Skeletal muscle satellite cell (primary cell): ENCODE results near the gene INF2.

Experiments
- H3K27me3 ChIP-seq: 2 replicates; pipeline ENCODE4 v1.7.0; 2013; ENCODE audit warnings: low read length; ENCODE audit not compliant: control insufficient read depth, insufficient read depth
- H3K36me3 ChIP-seq: 2 replicates; pipeline ENCODE4 v1.7.0; 2013; ENCODE audit warnings: mild to moderate bottlenecking, control low read depth, low read length; ENCODE audit not compliant: insufficient read depth
- H3K4me1 ChIP-seq: 2 replicates; pipeline ENCODE4 v1.7.0; 2013; ENCODE audit warnings: low read length; ENCODE audit not compliant: control insufficient read depth, insufficient read depth
- H3K4me2 ChIP-seq: 2 replicates; pipeline ENCODE4 v1.7.0; 2013; ENCODE audit warnings: mild to moderate bottlenecking, low read length
- H3K4me3 ChIP-seq: 2 replicates; pipeline ENCODE4 v1.7.0; 2013; ENCODE audit warnings: low read length
- H3K9ac ChIP-seq: 2 replicates; pipeline ENCODE4 v1.7.0; 2013; ENCODE audit warnings: mild to moderate bottlenecking, low read depth, low read length, moderate library complexity
- H3K9me3 ChIP-seq: replicated peaks from 2 replicates; pipeline ENCODE4 v1.7.0; 2013; ENCODE audit warnings: mild to moderate bottlenecking, control low read depth, low read length

Gene INF2

GRCh38 chr14:104680056-104680805, 9.2 kb upstream of the INF2 start:
- Histone ChIP-seq H3K4me1 (peaks cover 55% of the 10 kb centered on the region), H3K4me3 (peak overlapping the region; percentile 66), H3K27me3 (no peaks in the 10 kb centered on the region), H3K4me2 (peak overlapping the region; percentile 90), H3K9ac (peak overlapping the region; percentile 85), H3K9me3 (no peaks in the 10 kb centered on the region), H3K36me3 (no peaks in the 10 kb centered on the region)

- Histone ChIP-seq H3K9ac (peak overlapping the region; percentile 85), H3K9me3 (no peaks in the 10 kb centered on the region), H3K4me2 (peak overlapping the region; percentile 90), H3K27me3 (no peaks in the 10 kb centered on the region), H3K36me3 (no peaks in the 10 kb centered on the region), H3K4me3 (peak overlapping the region; percentile 66), H3K4me1 (peaks cover 55% of the 10 kb centered on the region)
Observed at GRCh38 chr14:104680806-104681688, 8.4 kb upstream of the INF2 start.

- Histone ChIP-seq H3K4me3 (peak overlapping the region; percentile 66), H3K27me3 (no peaks in the 10 kb centered on the region), H3K4me1 (peaks cover 55% of the 10 kb centered on the region), H3K9me3 (no peaks in the 10 kb centered on the region), H3K36me3 (no peaks in the 10 kb centered on the region), H3K9ac (peak overlapping the region; percentile 85), H3K4me2 (peak overlapping the region; percentile 90)
Observed at GRCh38 chr14:104681689-104682074, 7.7 kb upstream of the INF2 start.

- peak overlapping the region; percentile 70 for H3K9ac ChIP-seq
Observed at GRCh38 chr14:104682107-104682593, 7.3 kb upstream of the INF2 start.

GRCh38 chr14:104683653-104684448, 5.6 kb upstream of the INF2 start:
- H3K4me2 ChIP-seq = no peak overlapping the region
- peaks cover 55% of the 10 kb centered on the region for H3K4me1 ChIP-seq
- no peaks in the 10 kb centered on the region for H3K9me3 ChIP-seq
- no peaks in the 10 kb centered on the region for H3K36me3 ChIP-seq
- H3K4me3 ChIP-seq = no peak overlapping the region
- no peaks in the 10 kb centered on the region for H3K27me3 ChIP-seq
- H3K9ac ChIP-seq = no peak overlapping the region

More at GRCh38 chr14:104682107-104682593, 7.3 kb upstream of the INF2 start:
- no peaks in the 10 kb centered on the region for H3K27me3 ChIP-seq
- H3K9me3 ChIP-seq = no peaks in the 10 kb centered on the region
- H3K36me3 ChIP-seq = no peaks in the 10 kb centered on the region
- H3K4me1 ChIP-seq = peaks cover 55% of the 10 kb centered on the region
- peak overlapping the region; percentile 64 for H3K4me3 ChIP-seq
- H3K4me2 ChIP-seq = peak overlapping the region; percentile 90

GRCh38 chr14:104684449-104684821, 5.0 kb upstream of the INF2 start:
- no peak overlapping the region for H3K4me3 ChIP-seq
- no peaks in the 10 kb centered on the region for H3K36me3 ChIP-seq
- peaks cover 55% of the 10 kb centered on the region for H3K4me1 ChIP-seq
- H3K9me3 ChIP-seq = no peaks in the 10 kb centered on the region
- no peaks in the 10 kb centered on the region for H3K27me3 ChIP-seq
- H3K9ac ChIP-seq = no peak overlapping the region
- H3K4me2 ChIP-seq = no peak overlapping the region

GRCh38 chr14:104685216-104685997, 4.0 kb upstream of the INF2 start:
- Histone ChIP-seq H3K36me3 (no peaks in the 10 kb centered on the region), H3K4me1 (peaks cover 48% of the 10 kb centered on the region), H3K9ac (no peak overlapping the region), H3K9me3 (no peaks in the 10 kb centered on the region), H3K4me3 (no peak overlapping the region), H3K27me3 (no peaks in the 10 kb centered on the region), H3K4me2 (no peak overlapping the region)

- Histone ChIP-seq H3K4me1 (peaks cover 48% of the 10 kb centered on the region), H3K9ac (no peak overlapping the region), H3K4me2 (no peak overlapping the region), H3K9me3 (no peaks in the 10 kb centered on the region), H3K36me3 (peaks cover 6% of the 10 kb centered on the region), H3K27me3 (no peaks in the 10 kb centered on the region), H3K4me3 (no peak overlapping the region)
Observed at GRCh38 chr14:104685998-104686610, 3.3 kb upstream of the INF2 start.

GRCh38 chr14:104686624-104687517, 2.5 kb upstream of the INF2 start:
- no peaks in the 10 kb centered on the region for H3K9me3 ChIP-seq
- no peak overlapping the region for H3K4me3 ChIP-seq
- peaks cover 14% of the 10 kb centered on the region for H3K36me3 ChIP-seq
- H3K27me3 ChIP-seq = no peaks in the 10 kb centered on the region
- peaks cover 48% of the 10 kb centered on the region for H3K4me1 ChIP-seq
- no peak overlapping the region for H3K9ac ChIP-seq
- H3K4me2 ChIP-seq = no peak overlapping the region
